Liver (tissue), 3 donors: ENCODE data around the gene SYT2.

Experiments used
- ATF3 ChIP-seq: IDR thresholded peaks from 2 replicates; pipeline ENCODE4 v1.6.1; 2016; ENCODE audit warnings: antibody characterized with exemption
- CTCF ChIP-seq: fragments of 150-350 bp; IDR thresholded peaks from 2 replicates; pipeline ENCODE4 v1.5.1; 2017; ENCODE audit warnings: improper control_type of control experiment, low read depth, low read length; ENCODE audit not compliant: missing input control
- EGR1 ChIP-seq, 2 donors: IDR thresholded peaks; 2 replicates each; pipeline ENCODE4 v1.6.1; 2016 to 2018; ENCODE audit warnings: antibody characterized with exemption in 2 of 2, low read depth in 2 of 2
- GABPA ChIP-seq, 2 donors: IDR thresholded peaks in 1 of 2; conservative IDR thresholded peaks in 1 of 2; 2 replicates each; pipeline ENCODE4 v1.6.1; 2016; ENCODE audit warnings: antibody characterized with exemption in 2 of 2, mild to moderate bottlenecking in 1 of 2, moderate library complexity in 1 of 2
- JUND ChIP-seq, 2 donors: IDR thresholded peaks; 2 replicates each; pipeline ENCODE4 v1.6.1; 2016; ENCODE audit warnings: antibody characterized with exemption in 2 of 2
- RAD21 ChIP-seq, 2 donors: IDR thresholded peaks; 2 replicates each; pipeline ENCODE4 v1.6.1; 2016; ENCODE audit warnings: antibody characterized with exemption in 2 of 2, mild to moderate bottlenecking in 2 of 2
- RXRA ChIP-seq, 2 donors: IDR thresholded peaks; 2 replicates each; pipeline ENCODE4 v1.6.1; 2017 to 2018; ENCODE audit warnings: antibody characterized with exemption in 2 of 2, mild to moderate bottlenecking in 1 of 2
- YY1 ChIP-seq: IDR thresholded peaks from 2 replicates; pipeline ENCODE4 v1.6.1; 2016; ENCODE audit warnings: antibody characterized with exemption, mild to moderate bottlenecking
- donor health status: healthy.
- donor health status: healthy.

GRCh38 chr1:202565890-202566602 lies 144.2 kb downstream of the SYT2 start:
- no peak for TF ChIP-seq CTCF
- no peak for TF ChIP-seq EGR1 (IDR thresholded peaks at IDR 0.05; ENCODE audit: low read depth in 2 of 2)
- no peak for TF ChIP-seq ATF3
- TF ChIP-seq GABPA (IDR thresholded peaks at IDR 0.05 in 1 of 2, conservative IDR thresholded peaks at IDR 0.05 in 1 of 2), result no peak
- TF ChIP-seq JUND (IDR thresholded peaks at IDR 0.05), result no peak
- no peak for TF ChIP-seq YY1
- no peak for TF ChIP-seq RAD21 (IDR thresholded peaks at IDR 0.05)
- no peak for TF ChIP-seq RXRA (IDR thresholded peaks at IDR 0.05)
